K562 (cell line): ENCODE results near the gene OTOG. TPM values are rescaled to one million over a fixed set of nuclear protein-coding genes. Genes with fewer than 3 reads are reported as not detected.
A peak's percentile ranks its signal among the peaks of the same experiment; 100 is the strongest.

ENCODE experiments used
- ARID1B ChIP-seq: fragments of 450-650 bp; IDR thresholded peaks from 2 replicates; pipeline ENCODE4 v1.6.1; 2016; ENCODE audit warnings: antibody characterized with exemption, mild to moderate bottlenecking, inconsistent platforms
- BRCA1 ChIP-seq, 2 experiments: fragments of 450-650 bp in 1 of 2; sonication (generic) in 1 of 2; formaldehyde crosslinking in 1 of 2; IDR thresholded peaks; 2 replicates each; pipeline versions ENCODE4 v1.5.0 to v1.6.1; 2017 to 2020; ENCODE audit warnings: mild to moderate bottlenecking in 1 of 2, missing genetic modification reagents in 1 of 2
- CBFB ChIP-seq: sonication (generic); formaldehyde crosslinking; IDR thresholded peaks from 2 replicates; pipeline ENCODE4 v1.4.0; 2020; ENCODE audit warnings: mild to moderate bottlenecking, missing genetic modification reagents
- CREM ChIP-seq: IDR thresholded peaks from 2 replicates; pipeline ENCODE4 v1.6.1; 2014; ENCODE audit warnings: antibody characterized with exemption, low read depth
- DACH1 ChIP-seq: fragments of 450-650 bp; IDR thresholded peaks from 2 replicates; pipeline ENCODE4 v1.6.1; 2018; ENCODE audit not compliant: partially characterized antibody
- E2F6 ChIP-seq, 2 experiments: IDR thresholded peaks; 2 replicates each; pipeline ENCODE4 v1.6.1; 2011; ENCODE audit warnings: borderline replicate concordance in 1 of 2, control low read depth in 1 of 2, low read depth in 1 of 2, low read length in 1 of 2, mild to moderate bottlenecking in 1 of 2, mixed read lengths in 1 of 2, moderate library complexity in 1 of 2; ENCODE audit not compliant: insufficient read depth in 1 of 2, insufficient read length in 1 of 2, poor library complexity in 1 of 2, severe bottlenecking in 1 of 2; ENCODE audit errors: extremely low read depth in 1 of 2
- ELK1 ChIP-seq: sonication (generic); formaldehyde crosslinking; IDR thresholded peaks from 2 replicates; pipeline ENCODE4 v1.8.1; 2022; ENCODE audit warnings: missing genetic modification reagents
- KDM4B ChIP-seq, 2 experiments: fragments of 450-650 bp in 1 of 2; sonication (generic) in 1 of 2; IDR thresholded peaks; 2 replicates each; pipeline ENCODE4 v1.6.1; 2016 to 2017; ENCODE audit warnings: borderline replicate concordance in 2 of 2, antibody characterized with exemption in 1 of 2, low read depth in 1 of 2, mild to moderate bottlenecking in 1 of 2
- NBN ChIP-seq: fragments of 450-650 bp; IDR thresholded peaks from 2 replicates; pipeline ENCODE4 v1.6.1; 2016; ENCODE audit warnings: low read depth, mild to moderate bottlenecking
- NR4A1 ChIP-seq, 2 experiments: fragments of 250-450 bp in 1 of 2; fragments of 450-650 bp in 1 of 2; sonication (Bioruptor Pico) in 1 of 2; IDR thresholded peaks; 2 replicates each; pipeline versions ENCODE4 v1.4.0 to v1.6.1; 2016 to 2020; ENCODE audit warnings: mild to moderate bottlenecking in 2 of 2, missing compliant biosample characterization in 1 of 2, missing genetic modification characterization in 1 of 2, moderate library complexity in 1 of 2
- PRPF4 ChIP-seq: fragments of 200-400 bp; formaldehyde crosslinking; IDR thresholded peaks from one replicate; pipeline ENCODE4 v1.6.1; 2017; ENCODE audit warnings: low read length, low read depth, mild to moderate bottlenecking; ENCODE audit not compliant: insufficient read depth, poor library complexity, severe bottlenecking
- PTBP1 ChIP-seq: fragments of 200-400 bp; formaldehyde crosslinking; IDR thresholded peaks from 2 replicates; pipeline ENCODE4 v1.6.1; 2017; ENCODE audit warnings: low read depth, low read length
- RB1 ChIP-seq: fragments of 450-650 bp; IDR thresholded peaks from 2 replicates; pipeline ENCODE4 v1.6.1; 2017; ENCODE audit warnings: low read depth, mild to moderate bottlenecking
- TCF7L2 ChIP-seq: fragments of 150-350 bp; IDR thresholded peaks from 2 replicates; pipeline ENCODE4 v1.6.1; 2016; ENCODE audit warnings: low read depth, mild to moderate bottlenecking, low read length, moderate library complexity
- ZNF57 ChIP-seq: fragments of 450-650 bp; formaldehyde crosslinking; IDR thresholded peaks from 2 replicates; pipeline ENCODE4 v1.4.0; 2020; ENCODE audit warnings: mild to moderate bottlenecking, moderate library complexity
- polyA plus RNA-seq, 8 experiments: library from polyadenylated mRNA; depleted of rRNA in 4 of 8; stranded (reverse) in 5 of 8; unstranded in 3 of 8; fragments of >200 nt; fragmentation: Nextera tagmentation in 2 of 8; fragmentation: Illumina TruSeq in 1 of 8; extraction: Ambion mirVana in 2 of 8; extraction: Trizol in 1 of 8; gene quantifications; 2 replicates each; pipeline versions ENCODE4 v1.2.1 to v1.2.3, GENCODE V29; 2011 to 2014; ENCODE audit warnings: inconsistent platforms in 1 of 8, missing spikeins in 1 of 8
- total RNA-seq, 7 experiments: library from RNA; depleted of rRNA in 6 of 7; stranded (reverse); fragments of >200 nt in 6 of 7; fragmentation: Illumina TruSeq in 2 of 7; extraction: Trizol in 2 of 7; gene quantifications; 2 replicates each; pipeline versions ENCODE4 v1.2.1 to v1.2.3, GENCODE V29; 2011 to 2021; ENCODE audit warnings: low replicate concordance in 1 of 7

The OTOG gene
- total and polyA plus RNA-seq, 9 of the 15 experiments (the other 6 are each of a cell fraction or from before 2014, with no cell fraction given), result not detected

GRCh38 chr11:17606233-17607082, 59.4 kb downstream of the OTOG start (continued):
- TF ChIP-seq E2F6 (IDR thresholded peaks at IDR 0.05; ENCODE audit: borderline replicate concordance in 1 of 2, extremely low read depth in 1 of 2, insufficient read depth in 1 of 2, insufficient read length in 1 of 2, low read depth in 1 of 2, low read length in 1 of 2, poor library complexity in 1 of 2, severe bottlenecking in 1 of 2) (no peak), CREM (0 out of 2 replicates have a peak, but pooled peaks have one; percentile 9), RB1 (no peak), NR4A1 (CRISPR knock-in tag; IDR thresholded peaks at IDR 0.05) (no peak), NR4A1 (tag; IDR thresholded peaks at IDR 0.05) (no peak), ARID1B (peak; percentile 28; the same call in 1 of the 2 replicates), KDM4B (IDR thresholded peaks at IDR 0.05; ENCODE audit: borderline replicate concordance in 2 of 2, low read depth in 1 of 2) (no peak), NBN (no peak), DACH1 (no peak), BRCA1 (IDR thresholded peaks at IDR 0.05) (no peak), BRCA1 (CRISPR knock-in tag; IDR thresholded peaks at IDR 0.05) (no peak), PTBP1 (no peak), PRPF4 (no peak), TCF7L2 (no peak), CBFB (CRISPR knock-in tag) (no peak), ELK1 (CRISPR knock-in tag) (no peak), ZNF57 (no peak)
